HG03457 (cell line): ENCODE data around the gene NLE1.
"Not testable (repeated sequence)": the region's sequence is repeated elsewhere in the genome, so short reads cannot be mapped to it uniquely, and the experiment has no call there.

ENCODE experiments used
- ATAC-seq: cut with Tn5 transposase; IDR thresholded peaks from one replicate; pipeline ENCODE4 v1.9.1; 2021; ENCODE audit warnings: moderate number of reproducible peaks; ENCODE audit not compliant: unreplicated experiment

The NLE1 gene

DNA sequence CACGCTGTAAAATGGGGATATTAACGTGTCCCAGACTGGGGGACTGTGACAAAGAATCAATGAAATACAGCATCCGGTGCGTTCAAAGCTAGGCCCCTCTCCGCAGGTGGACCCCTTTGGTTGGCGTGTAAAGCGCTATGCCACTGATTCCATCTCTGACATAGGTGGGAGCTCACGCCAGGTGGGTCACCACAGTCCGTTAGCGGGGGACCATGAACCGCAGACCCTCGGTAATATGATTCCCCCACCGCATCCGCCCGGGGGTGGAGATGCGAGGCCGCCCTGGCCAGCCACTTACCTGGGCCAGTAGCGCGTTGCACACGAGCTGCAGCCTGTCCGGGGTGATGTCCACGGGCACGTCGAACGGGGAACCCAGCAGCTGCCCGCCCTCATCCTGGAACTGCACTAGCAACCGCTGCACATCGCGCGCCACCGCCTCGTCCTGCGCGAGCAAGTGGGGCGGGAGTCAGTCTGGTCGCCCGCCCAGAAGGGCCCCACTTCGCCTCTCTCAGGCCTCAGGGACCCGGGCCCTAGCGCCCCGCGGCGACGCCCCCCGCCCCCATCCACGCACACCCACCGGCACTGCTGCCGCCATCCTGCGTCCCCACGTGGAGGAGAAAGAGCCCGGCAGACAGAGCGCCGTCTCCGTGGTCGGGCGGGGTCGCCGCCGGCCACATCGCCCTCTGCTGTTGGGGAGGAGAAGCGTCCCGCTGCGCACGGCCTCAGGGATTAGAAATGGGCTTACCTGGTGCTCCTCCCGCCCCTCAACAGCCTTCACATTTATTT is at the start of gene NLE1:
TSS of gene NLE1 (minus strand) at position 623 of the 786 bp plus-strand sequence. CDS start at position 595, 28 bp downstream.
- ATAC-seq: no peak

DNA sequence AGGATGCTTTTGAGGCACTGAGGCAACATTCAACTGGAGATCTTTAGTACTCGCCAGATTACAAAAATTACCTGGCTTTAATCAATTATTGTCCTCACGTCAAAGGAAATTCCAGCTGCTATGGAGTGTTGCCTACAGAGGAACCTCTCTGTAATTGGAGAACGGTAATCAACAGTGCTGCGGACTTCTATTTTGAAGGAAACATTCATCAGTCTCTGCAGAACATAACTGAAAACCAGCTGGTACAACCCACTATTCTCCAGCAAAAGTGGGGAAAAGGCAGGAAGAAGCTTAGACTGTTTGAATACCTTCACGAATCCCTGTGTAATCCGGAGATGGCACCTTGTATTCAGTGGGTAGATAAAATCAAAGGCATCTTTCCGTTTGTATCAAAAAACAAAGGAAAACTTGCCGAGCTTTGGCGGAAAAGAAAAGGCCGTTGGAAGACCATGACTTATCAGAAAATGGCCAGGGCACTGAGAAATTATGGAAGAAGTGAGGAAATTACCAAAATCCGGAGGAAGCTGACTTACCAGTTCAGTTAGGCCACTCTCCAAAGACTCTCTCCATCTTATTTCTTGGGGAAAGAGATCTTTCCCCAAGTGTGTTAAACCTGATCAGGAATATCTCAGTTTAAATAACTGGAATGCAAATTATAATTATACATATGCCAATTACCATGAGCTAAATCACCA is 49.0 kb upstream of the NLE1 start:
- no peak for ATAC-seq

DNA sequence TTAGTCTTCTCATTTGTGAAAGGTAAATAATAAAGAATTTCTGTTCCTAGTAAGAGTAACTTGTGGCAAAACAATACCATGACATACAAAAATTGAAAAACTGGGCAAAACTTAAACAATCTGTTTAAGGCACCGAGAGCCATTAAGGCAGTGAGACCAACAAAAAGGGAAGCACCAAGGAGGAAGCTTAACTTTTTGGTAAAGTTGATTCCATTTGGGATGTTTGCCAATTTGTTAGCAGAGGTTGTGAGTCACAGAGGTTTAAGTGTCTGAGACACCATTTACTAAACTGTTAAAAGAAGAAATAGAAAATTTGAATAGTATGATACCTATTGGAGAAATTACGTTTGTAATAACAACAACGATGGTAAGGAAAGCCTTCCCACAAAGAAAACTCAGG is 47.2 kb upstream of the NLE1 start:
- no peak for ATAC-seq

DNA sequence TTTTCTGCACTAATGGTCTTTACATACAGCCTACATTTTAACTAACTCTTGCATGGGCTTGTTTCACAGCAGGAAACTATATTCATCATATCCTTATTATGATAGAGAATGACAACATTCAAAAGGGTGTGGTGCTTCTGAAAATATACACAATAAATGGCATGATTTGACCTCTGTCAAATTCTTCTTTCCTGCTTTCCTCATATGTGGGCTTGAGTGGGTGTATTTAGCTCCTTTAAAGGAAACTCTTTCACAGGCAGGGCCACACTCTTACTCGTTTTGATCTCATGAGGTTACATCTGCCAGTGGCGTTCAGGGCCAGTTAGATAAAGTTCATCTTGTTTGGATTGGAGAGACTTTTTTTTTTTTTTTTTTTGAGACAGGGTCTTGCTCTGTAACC is 46.0 kb upstream of the NLE1 start:
- ATAC-seq: no peak

DNA sequence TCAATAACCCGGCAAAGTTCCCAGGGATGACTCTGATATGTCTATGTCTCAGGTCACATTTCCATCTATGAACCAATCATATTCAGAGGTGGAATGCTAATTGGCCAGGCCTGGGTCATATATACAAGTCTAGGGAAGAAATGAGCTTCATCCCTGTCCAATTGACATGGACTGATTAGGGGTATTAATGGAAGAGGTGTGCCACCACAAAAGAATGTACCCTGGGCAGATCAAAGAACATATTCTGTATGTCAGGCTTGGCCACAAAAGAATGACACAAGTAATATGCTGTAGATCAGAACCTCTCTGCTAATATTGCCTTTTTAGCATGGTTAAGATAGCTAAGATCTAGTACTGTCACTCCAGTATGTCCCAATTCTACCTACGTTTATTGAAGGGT is 45.4 kb upstream of the NLE1 start:
- no peak for ATAC-seq

DNA sequence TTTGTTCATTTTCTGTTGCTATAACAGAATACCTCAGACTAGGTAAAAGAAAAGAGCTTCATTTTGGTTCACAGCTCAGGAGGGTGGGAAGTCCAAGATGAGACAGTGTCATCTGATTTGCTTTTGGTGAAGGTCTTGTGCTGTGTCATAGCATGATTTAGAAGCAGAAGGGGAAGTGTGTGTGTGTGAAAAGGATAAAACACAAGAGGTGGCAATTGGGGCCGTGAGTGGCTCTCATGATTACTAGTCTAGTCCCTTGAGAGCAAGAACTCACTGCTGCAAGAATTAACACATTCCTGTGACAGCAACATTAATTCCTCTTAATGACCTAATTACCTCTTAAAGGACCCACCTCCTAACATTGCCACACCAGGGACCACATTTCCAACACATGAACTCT is 43.7 kb upstream of the NLE1 start:
- no peak for ATAC-seq

DNA sequence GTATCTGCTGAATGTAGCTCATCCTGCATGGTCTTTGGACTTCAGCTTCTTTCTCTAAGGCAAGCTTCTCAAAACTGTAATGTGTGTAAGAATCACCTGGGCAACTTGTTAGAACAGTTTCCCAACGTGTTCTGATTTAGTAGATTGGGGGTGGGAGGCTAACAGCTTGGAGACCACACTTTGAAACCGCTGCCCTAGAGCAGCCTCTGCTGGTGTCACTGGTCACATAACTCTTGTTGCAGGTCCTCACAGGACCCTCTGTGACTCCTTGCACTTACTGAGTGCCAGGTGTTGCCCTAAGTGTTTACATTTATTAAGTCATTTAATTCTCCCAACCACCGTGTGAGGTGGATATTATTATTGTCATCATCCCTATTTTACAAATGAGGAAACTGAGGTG is 42.2 kb upstream of the NLE1 start:
- no peak for ATAC-seq

DNA sequence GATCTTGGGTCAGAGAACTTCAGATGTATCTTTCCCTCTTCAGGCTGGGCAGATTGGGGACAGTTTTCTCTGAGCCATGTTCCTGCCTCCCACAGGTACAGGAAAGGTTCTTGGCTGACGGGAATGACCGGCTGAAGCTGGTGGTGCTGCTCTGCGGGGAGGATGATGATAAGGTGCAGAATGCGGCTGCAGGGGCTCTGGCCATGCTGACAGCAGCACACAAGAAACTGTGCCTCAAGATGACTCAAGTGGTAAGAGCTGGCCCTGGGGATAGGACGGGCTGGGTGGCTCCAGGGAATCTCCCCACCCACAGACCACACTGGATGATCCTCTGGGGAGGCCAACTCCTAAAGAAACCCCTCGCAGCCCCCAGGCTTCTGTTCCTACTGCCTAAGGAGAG is 41.2 kb upstream of the NLE1 start:
- no peak for ATAC-seq

DNA sequence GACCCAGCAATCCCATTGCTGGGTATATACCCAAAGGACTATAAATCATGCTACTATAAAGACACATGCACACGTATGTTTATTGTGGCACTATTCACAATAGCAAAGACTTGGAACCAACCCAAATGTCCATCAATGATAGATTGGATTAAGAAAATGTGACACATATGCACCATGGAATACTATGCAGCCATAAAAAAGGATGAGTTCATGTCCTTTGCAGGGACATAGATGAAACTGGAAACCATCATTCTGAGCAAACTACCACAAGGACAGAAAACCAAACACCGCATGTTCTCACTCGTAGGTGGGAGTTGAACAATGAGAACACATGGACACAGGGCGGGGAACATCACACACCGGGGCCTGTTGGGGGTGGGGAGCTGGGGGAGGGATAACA is 37.3 kb upstream of the NLE1 start:
- not testable (repeated sequence) for ATAC-seq

DNA sequence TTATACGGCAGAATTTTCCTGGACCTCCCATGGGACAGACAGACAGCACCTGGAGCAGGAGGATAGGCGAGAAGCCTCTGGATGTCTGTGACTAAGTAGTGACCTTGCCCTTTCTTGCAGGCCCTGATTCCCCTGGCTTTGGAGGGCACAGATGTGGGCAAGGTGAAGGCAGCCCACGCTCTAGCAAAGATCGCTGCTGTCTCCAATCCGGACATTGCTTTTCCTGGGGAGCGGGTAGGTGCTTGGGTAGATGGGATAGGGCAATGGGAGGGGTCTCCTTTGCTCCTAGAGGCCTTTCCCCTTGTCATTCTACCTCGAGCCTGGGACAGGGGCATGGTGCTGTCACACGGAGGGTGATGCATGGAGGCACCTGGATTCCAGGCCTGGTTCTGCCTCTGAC is 34.8 kb upstream of the NLE1 start:
- no peak for ATAC-seq

DNA sequence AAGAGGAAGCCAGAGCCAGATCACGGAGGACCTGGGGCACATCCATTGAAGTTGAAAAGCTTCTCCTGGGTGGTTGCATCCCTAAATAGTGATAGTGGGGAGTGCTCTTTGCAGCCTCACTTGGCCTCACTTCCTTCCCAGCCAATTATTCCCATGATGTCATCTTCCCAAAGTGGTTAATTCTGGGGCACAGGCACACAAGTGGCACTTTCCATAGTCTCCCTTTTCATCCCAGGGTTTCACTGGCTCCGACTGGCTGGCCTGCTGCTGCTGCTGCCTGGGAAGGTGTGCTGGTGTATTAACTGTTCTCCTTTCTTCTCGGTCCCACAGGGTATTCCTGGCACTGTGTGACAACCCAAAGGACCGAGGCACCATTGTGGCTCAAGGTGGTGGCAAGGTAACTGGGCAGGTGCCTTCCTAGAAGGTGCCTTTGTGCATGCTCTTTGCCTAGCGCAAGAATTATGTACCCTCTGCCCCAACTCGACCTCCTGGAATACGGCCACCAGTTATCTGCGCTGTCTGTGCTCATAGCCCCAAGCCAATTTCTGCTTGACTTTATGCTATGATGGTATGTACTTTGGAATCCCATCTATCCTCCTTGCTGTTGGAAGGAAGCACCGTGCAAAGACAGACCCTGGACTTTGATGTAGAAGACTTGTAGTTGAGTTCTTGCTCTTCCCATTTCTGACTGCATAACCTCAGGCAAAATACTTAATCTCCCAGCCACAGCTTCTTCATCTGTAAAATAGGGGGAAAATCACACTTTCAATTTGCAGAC is 33.7 kb upstream of the NLE1 start:
- ATAC-seq: no peak

DNA sequence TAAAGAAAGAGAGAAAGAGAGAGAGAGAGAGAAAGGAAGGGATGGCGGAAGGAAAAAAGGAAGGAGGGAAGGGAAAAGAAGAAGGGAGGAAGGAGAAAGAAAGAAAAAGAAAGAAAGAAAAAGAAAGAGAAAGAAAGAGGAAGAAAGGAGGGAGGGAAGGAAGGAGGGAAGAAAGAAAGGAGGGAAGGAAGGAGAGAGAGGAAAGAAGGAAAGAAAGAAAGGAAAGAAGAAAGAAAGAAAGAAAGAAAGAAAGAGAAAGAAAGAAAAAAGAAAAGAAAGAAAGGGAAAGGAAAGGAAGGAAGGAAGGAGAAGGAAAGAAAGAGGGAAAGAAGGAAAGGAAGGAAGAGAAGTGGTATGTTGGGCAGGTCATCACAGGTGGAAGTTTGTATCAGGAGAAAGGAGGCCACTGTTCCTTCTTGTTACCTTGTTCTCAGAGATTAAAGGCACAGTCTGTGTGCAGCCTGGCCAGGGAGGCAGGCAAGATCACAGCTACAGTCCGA is 32.8 kb upstream of the NLE1 start:
- no peak for ATAC-seq

DNA sequence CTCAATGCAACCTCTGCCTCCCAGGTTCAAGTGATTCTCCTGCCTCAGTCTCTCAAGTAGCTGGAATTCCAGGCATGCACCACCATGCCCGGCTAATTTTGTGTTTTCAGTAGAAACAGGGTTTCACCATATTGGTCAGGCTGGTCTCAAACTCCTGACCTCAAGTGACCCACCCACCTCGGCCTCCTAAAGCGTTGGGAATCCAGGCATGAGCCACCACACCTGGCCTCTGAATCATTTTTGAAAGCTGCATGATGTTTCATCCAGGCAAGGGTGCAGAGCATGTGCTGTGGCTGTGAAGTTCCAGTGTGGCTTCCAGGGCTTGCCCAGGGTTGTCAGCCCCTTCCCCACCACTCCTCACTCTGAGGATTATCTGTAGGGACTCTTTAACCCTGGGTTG is 30.2 kb upstream of the NLE1 start:
- not testable (repeated sequence) for ATAC-seq

DNA sequence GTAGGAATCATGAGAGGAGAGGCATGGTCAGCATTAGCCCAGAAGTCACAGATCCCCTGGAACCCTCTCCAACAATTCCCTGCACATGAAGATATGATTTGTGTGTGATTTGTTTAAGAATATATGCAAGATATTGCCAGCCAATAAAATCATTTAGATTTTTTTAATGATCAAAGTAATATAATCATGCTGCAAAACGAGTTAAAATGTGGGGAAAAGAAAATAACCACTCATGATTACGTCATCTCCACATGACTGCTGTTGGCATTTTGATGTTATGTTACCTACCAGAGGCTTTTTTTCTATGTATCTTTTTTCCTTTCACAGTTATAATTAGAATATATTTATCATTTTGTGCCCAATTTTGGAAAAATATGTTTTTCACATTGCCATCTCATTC is 29.7 kb upstream of the NLE1 start:
- ATAC-seq: no peak

DNA sequence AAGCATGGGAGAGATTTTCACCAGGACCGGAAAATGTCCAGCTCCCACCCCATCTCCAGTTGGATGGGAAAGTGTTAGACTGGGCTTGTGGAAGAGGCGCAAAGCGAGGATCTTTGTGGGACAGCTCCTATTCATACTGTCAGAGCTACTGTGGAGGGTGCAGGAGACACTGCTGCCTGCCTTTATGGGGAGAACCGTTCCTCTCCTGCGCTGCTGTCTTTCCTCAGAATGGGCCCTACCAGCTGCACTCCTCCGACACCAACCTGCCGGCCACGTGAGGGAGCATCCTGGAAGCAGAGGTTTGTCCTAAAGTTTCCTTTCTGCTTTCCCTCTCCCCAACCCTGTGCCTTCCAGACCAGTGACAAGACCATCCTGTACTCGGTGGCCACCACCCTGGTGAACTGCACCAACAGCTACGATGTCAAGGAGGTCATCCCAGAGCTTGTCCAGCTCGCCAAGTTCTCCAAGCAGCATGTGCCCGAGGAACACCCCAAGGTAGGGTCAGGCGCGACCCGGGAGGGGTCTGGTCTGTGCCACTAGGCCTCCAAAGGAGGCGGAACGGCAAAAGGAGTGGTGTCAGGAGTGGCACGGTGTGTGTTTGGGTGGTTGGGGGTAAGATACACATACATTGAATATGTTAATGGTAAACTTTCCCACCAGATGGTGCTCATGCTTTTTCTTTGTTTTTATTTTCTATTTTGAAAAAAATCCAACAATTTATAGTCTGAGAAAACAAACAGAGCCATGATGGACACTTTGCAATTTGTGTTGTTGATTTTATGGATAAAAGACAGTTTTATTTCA is 29.1 kb upstream of the NLE1 start:
- ATAC-seq: no peak

DNA sequence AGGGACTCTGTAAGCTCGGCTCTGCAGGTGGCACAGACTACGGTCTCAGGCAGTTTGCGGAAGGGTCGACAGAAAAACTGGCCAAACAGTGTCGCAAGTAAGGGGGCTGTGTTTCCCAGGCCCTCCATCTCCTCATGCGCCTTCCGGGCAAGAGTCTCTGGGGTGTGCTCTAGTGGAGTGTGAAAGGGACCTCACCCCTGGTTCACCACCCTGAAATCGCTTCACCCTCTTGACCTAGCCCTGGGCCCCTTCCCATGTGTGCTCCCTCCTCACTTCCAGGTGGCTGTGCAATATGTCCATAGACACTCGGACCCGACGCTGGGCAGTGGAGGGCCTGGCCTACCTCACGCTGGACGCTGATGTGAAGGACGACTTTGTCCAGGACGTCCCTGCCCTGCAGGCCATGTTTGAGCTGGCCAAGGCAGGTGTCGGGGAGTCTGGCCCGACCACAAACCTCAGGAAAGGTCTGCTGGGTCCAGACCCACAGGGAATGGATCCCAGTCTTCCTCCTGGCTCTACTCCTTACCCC is 27.8 kb upstream of the NLE1 start:
- no peak for ATAC-seq

DNA sequence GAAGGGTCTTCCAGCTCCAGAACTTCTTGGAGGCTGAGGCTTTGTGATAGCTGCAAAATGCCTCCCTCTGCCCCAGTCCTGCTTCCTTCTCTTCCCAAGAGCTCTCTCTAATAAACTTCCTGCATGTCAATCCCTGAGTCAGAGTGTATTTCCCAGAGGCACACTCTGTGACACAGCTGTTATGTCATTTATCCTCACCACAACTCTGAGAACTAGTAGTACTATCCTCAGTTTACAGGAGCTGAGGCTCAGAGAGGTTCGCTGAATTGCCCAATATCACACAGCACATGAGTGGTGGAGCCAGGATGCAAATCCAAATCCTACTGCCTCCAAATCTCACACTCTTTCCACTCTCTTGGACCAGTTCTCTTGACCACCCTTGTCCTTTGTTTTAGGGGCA is 25.6 kb upstream of the NLE1 start:
- ATAC-seq: no peak

DNA sequence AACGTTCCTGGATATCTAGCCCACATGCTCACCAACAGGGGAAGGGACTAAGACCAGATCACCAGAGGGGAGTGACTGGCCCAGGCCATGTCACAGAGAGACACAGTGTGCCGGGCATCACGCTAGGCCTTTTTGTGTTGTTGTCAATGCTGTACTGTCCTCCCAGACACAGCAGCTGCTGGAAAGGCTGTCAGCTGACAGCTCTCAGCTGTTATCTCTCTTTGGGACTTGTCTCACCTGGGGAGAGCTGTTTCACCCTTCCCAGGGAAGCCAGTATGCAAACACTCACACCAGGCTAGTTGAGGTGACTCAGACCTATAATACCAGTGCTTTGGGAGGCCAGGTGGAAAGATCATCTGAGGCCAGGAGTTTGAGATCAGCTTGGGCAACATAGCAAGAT is 24.9 kb upstream of the NLE1 start:
- ATAC-seq: no peak

DNA sequence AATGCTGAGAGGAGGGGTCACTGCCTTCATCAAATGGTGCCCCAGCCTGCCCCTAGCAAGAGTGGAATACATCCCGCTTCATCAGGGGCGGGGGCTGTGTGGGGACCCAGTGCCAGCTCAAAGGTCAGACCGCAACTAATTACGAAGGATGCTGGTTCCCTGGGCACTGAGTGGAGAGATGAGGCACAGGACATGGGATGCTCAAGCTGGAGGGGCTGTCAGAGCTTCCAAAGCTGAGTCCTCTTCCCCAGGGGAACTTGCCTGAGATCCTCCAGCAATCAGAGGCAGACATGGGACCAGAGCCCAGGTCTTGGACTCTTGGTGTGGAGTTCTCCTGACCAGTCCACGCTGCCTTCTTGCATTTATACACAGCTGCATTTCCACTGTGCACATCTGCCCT is 24.4 kb upstream of the NLE1 start:
- ATAC-seq: no peak

DNA sequence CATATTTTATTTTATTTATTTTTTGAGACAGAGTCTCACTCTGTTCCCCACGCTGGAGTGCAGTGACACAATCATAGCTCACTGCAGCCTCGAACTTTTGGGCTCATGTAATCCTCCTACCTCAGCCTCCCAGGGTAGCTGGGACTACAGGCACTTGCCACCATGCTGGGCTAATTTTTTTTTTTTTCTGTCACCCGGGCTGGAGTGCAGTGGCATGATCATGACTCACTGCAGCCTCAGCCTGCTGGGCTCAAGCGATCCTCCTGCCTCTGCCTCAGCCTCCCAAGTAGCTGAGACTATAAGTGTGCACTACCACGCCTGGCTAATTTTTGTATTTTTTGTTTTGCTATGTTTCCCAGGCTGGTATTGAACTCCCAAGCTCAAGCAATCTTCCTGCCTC is 22.6 kb upstream of the NLE1 start:
- ATAC-seq: no peak

DNA sequence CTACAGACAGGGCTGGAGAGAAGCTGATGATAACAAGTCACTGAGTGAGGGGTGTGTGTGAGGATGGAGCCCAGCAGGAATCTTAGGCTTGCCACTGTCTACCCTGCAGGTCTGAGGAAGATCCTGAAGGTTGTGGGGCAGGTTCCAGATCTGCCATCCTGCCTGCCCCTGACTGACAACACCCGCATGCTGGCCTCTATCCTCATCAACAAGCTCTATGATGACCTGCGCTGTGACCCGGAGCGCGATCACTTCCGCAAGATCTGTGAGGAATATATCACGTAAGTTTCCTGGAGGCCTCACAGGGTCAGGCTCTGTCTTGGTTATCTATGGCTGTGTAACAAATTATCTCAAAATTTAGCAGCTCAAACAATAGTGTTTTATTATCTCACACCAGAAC is 21.8 kb upstream of the NLE1 start:
- ATAC-seq: no peak
